Transverse colon (tissue), 4 donors: ENCODE results near the gene SLC2A13. TPM values are rescaled to one million over a fixed set of nuclear protein-coding genes. Genes with fewer than 3 reads are reported as not detected.
"Not testable (repeated sequence)": the region's sequence is repeated elsewhere in the genome, so short reads cannot be mapped to it uniquely, and the experiment has no call there.

Source experiments
- DNase-seq: peaks from one replicate; pipeline ENCODE4 v3.0.0-alpha.2; 2019
- H3K27ac ChIP-seq, 4 donors: fragments of 200-600 bp; sonication (generic); 2 replicates each; pipeline ENCODE4 v1.5.1; 2016 to 2018; ENCODE audit warnings: inconsistent platforms in 4 of 4
- H3K27me3 ChIP-seq: fragments of 200-600 bp; sonication (generic); 2 replicates; pipeline ENCODE4 v1.5.1; 2017; ENCODE audit warnings: inconsistent platforms
- H3K36me3 ChIP-seq, 4 donors: fragments of 200-600 bp; sonication (generic); 2 replicates each; pipeline ENCODE4 v1.5.1; 2017 to 2019; ENCODE audit warnings: inconsistent platforms in 4 of 4
- H3K4me1 ChIP-seq, 4 donors: fragments of 200-600 bp; sonication (generic); 2 replicates each; pipeline ENCODE4 v1.5.1; 2017 to 2020; ENCODE audit warnings: inconsistent platforms in 4 of 4
- H3K4me3 ChIP-seq, 4 donors: fragments of 200-600 bp; sonication (generic); 1 replicate in 1 of 4; 2 replicates in 3 of 4; pipeline versions ENCODE4 v1.5.1 to v1.6.1; 2017 to 2019; ENCODE audit warnings: inconsistent platforms in 4 of 4
- H3K9me3 ChIP-seq, 2 donors: fragments of 200-600 bp; sonication (generic); 2 replicates each; pipeline ENCODE4 v1.5.1; 2017 to 2019; ENCODE audit warnings: inconsistent platforms in 2 of 2
- CTCF ChIP-seq, 5 experiments: fragments of 200-600 bp in 3 of 5; fragments of 450-650 bp in 2 of 5; sonication (generic) in 3 of 5; IDR thresholded peaks; 1 replicate in 2 of 5; 2 replicates in 3 of 5; pipeline ENCODE4 v1.5.1; 2016 to 2017; ENCODE audit warnings: antibody characterized with exemption in 5 of 5, inconsistent platforms in 3 of 5, mild to moderate bottlenecking in 2 of 5, moderate library complexity in 1 of 5
- EP300 ChIP-seq: sonication (generic); formaldehyde crosslinking; IDR thresholded peaks from one replicate; pipeline ENCODE4 v1.6.1; 2017; ENCODE audit warnings: antibody characterized with exemption, low read depth
- POLR2A ChIP-seq: fragments of 450-650 bp; IDR thresholded peaks from one replicate; pipeline ENCODE4 v1.6.1; 2016; ENCODE audit warnings: antibody characterized with exemption, mild to moderate bottlenecking, moderate library complexity
- POLR2AphosphoS5 ChIP-seq, 3 donors: sonication (generic); formaldehyde crosslinking; IDR thresholded peaks; one replicate each; pipeline ENCODE4 v1.6.1; 2016; ENCODE audit warnings: antibody characterized with exemption in 3 of 3
- WGBS, 2 donors: methylation state at CpG; one replicate each; pipeline ENCODE4 v1.1.5; 2018; ENCODE audit warnings: low coverage in 1 of 2; 5-methylcytosine and 5-hydroxymethylcytosine counted together
- in situ Hi-C, 4 donors: fragments of 200-750 bp; cut with MboI; loops; one replicate each; pipeline versions ENCODE4 v1.15.0 to v1.15.1; 2017; ENCODE audit warnings: low sequenced_read_pairs in 3 of 4, low pct_ligation_motif_present in 1 of 4, low pct_unique_long_range_greater_than_20kb in 1 of 4
- intact Hi-C: fragments of 100-400 bp; cut with DNase I; formaldehyde crosslinking; loops from one replicate; pipeline ENCODE4 v1.15.1; 2023; ENCODE audit warnings: low total_unique reads
- total RNA-seq, 4 donors: library from RNA; depleted of rRNA; stranded (reverse); fragments of >200 nt; gene quantifications; one replicate each; pipeline ENCODE4 v1.1.0, GENCODE V29; 2016

Gene SLC2A13
- total RNA-seq, 4 donors from 2014 or later, result 31.8 to 70.7 (median 46.8) TPM

GRCh38 chr12:39798429-39798828 is 307.5 kb downstream of the SLC2A13 start:
- intact Hi-C loops, result no loop called here
- H3K9me3 ChIP-seq, result no peaks in the 10 kb centered on the region
- H3K4me1 ChIP-seq, result peaks cover 0 to 10% (median 3%) of the 10 kb centered on the region in 4 donors
- no peak overlapping the region for H3K27ac ChIP-seq
- H3K36me3 ChIP-seq, result no peaks in the 10 kb centered on the region
- no peaks in the 10 kb centered on the region for H3K27me3 ChIP-seq
- TF ChIP-seq EP300 (no peak), POLR2A (no peak), POLR2AphosphoS5 (IDR thresholded peaks at IDR 0.05) (no peak), CTCF (IDR thresholded peaks at IDR 0.05) (no peak)
- in situ Hi-C loops, result no loop called here
- 83 to 96% methylated on average over 5 of the region's 5 CpGs for WGBS, 2 donors
- DNase-seq, result no peak
- no peak overlapping the region for H3K4me3 ChIP-seq

GRCh38 chr12:39795481-39795880 is 310.4 kb downstream of the SLC2A13 start:
- in situ Hi-C loops, result no loop called here
- Histone ChIP-seq H3K9me3 (no peaks in the 10 kb centered on the region), H3K4me3 (no peak overlapping the region), H3K27me3 (no peaks in the 10 kb centered on the region), H3K4me1 (peaks cover 0 to 19% (median 3%) of the 10 kb centered on the region in 4 donors), H3K36me3 (no peaks in the 10 kb centered on the region), H3K27ac (no peak overlapping the region)
- intact Hi-C loops, result no loop called here
- TF ChIP-seq POLR2A (no peak), CTCF (IDR thresholded peaks at IDR 0.05) (no peak), EP300 (no peak), POLR2AphosphoS5 (IDR thresholded peaks at IDR 0.05) (no peak)
- 43 to 60% methylated on average over 1 to 2 of the region's 2 CpGs for WGBS, 2 donors
- no peak for DNase-seq

- Histone ChIP-seq H3K27ac (no peak overlapping the region), H3K27me3 (no peaks in the 10 kb centered on the region), H3K9me3 (no peaks in the 10 kb centered on the region), H3K36me3 (no peaks in the 10 kb centered on the region), H3K4me1 (peaks cover 0 to 19% (median 3%) of the 10 kb centered on the region in 4 donors), H3K4me3 (no peak overlapping the region)
- in situ Hi-C loops (no loop called here), intact Hi-C loops (no loop called here)
- TF ChIP-seq CTCF (IDR thresholded peaks at IDR 0.05), result no peak
- no peak for TF ChIP-seq EP300
- TF ChIP-seq POLR2AphosphoS5 (IDR thresholded peaks at IDR 0.05), result no peak
- no peak for TF ChIP-seq POLR2A
- no peak for DNase-seq
- WGBS, 2 donors, result 83 to 85% methylated on average over 1 of the region's 1 CpG
Measured at GRCh38 chr12:39792938-39793337, 312.9 kb downstream of the SLC2A13 start.

- Histone ChIP-seq H3K4me3 (no peak overlapping the region), H3K27me3 (no peaks in the 10 kb centered on the region), H3K36me3 (no peaks in the 10 kb centered on the region), H3K27ac (no peak overlapping the region), H3K9me3 (no peaks in the 10 kb centered on the region), H3K4me1 (peaks cover 0 to 8% (median 0%) of the 10 kb centered on the region in 4 donors)
- DNase-seq, result no peak
- no peak for TF ChIP-seq POLR2AphosphoS5 (IDR thresholded peaks at IDR 0.05)
- TF ChIP-seq CTCF (IDR thresholded peaks at IDR 0.05), result no peak
- no peak for TF ChIP-seq EP300
- TF ChIP-seq POLR2A, result no peak
- WGBS, 2 donors, result 92 to 94% methylated on average over 2 of the region's 2 CpGs
- intact Hi-C loops, result no loop called here
- in situ Hi-C loops, result no loop called here
Measured at GRCh38 chr12:39788239-39788638, 317.6 kb downstream of the SLC2A13 start.

- 0 to 75% methylated on average over 1 to 2 of the region's 2 CpGs for WGBS, 2 donors
- H3K36me3 ChIP-seq, H3K27ac ChIP-seq, DNase-seq, H3K4me1 ChIP-seq, in situ Hi-C loops, H3K4me3 ChIP-seq, H3K9me3 ChIP-seq, H3K27me3 ChIP-seq, intact Hi-C loops: not testable (repeated sequence)
Measured at GRCh38 chr12:39785814-39786213, 320.1 kb downstream of the SLC2A13 start.
